Measurements from ENCODE around the gene ATG7. TPM values are rescaled to one million over a fixed set of nuclear protein-coding genes. Genes with fewer than 3 reads are reported as not detected.
"Not testable (repeated sequence)": the region's sequence is repeated elsewhere in the genome, so short reads cannot be mapped to it uniquely, and the experiment has no call there.

The ATG7 gene
- total RNA-seq, 1 donor from 2014 or later: 42.5 TPM

- H3K36me3 Mint-ChIP-seq (ENCODE audit: unreplicated experiment): peaks cover 3% of the 10 kb centered on the region
- H3K27me3 Mint-ChIP-seq (ENCODE audit: unreplicated experiment): no peaks in the 10 kb centered on the region
- DNase-seq (ENCODE audit: extremely low spot score, unreplicated experiment): no peak
- TF ChIP-seq CTCF (IDR thresholded peaks at IDR 0.05): no peak
- peaks cover 44% of the 10 kb centered on the region for H3K4me1 Mint-ChIP-seq (ENCODE audit: unreplicated experiment)
- H3K27ac Mint-ChIP-seq (ENCODE audit: unreplicated experiment): peak overlapping the region; percentile 73
- H3K9me3 Mint-ChIP-seq (ENCODE audit: unreplicated experiment): no peaks in the 10 kb centered on the region
- no peak overlapping the region for H3K4me3 Mint-ChIP-seq (ENCODE audit: unreplicated experiment)
Measured at GRCh38 chr3:11522953-11523571, 250.9 kb downstream of the ATG7 start.

- no peaks in the 10 kb centered on the region for H3K27me3 Mint-ChIP-seq (ENCODE audit: unreplicated experiment)
- peaks cover 40% of the 10 kb centered on the region for H3K4me1 Mint-ChIP-seq (ENCODE audit: unreplicated experiment)
- no peak overlapping the region for H3K4me3 Mint-ChIP-seq (ENCODE audit: unreplicated experiment)
- H3K27ac Mint-ChIP-seq (ENCODE audit: unreplicated experiment): peak overlapping the region; percentile 73
- no peak for DNase-seq (ENCODE audit: extremely low spot score, unreplicated experiment)
- H3K36me3 Mint-ChIP-seq (ENCODE audit: unreplicated experiment): peaks cover 3% of the 10 kb centered on the region
- no peak for TF ChIP-seq CTCF (IDR thresholded peaks at IDR 0.05)
- H3K9me3 Mint-ChIP-seq (ENCODE audit: unreplicated experiment): no peaks in the 10 kb centered on the region
Measured at GRCh38 chr3:11523572-11524101, 251.4 kb downstream of the ATG7 start.

GRCh38 chr3:11526121-11526520 is 253.9 kb downstream of the ATG7 start:
- not testable (repeated sequence) for H3K27me3 Mint-ChIP-seq (ENCODE audit: unreplicated experiment); H3K9me3 Mint-ChIP-seq (ENCODE audit: unreplicated experiment); H3K4me3 Mint-ChIP-seq (ENCODE audit: unreplicated experiment); H3K27ac Mint-ChIP-seq (ENCODE audit: unreplicated experiment); H3K36me3 Mint-ChIP-seq (ENCODE audit: unreplicated experiment); DNase-seq (ENCODE audit: extremely low spot score, unreplicated experiment)
- H3K4me1 Mint-ChIP-seq (ENCODE audit: unreplicated experiment): peaks cover 55% of the 10 kb centered on the region

GRCh38 chr3:11529281-11529680 is 257.1 kb downstream of the ATG7 start:
- no peak for TF ChIP-seq CTCF (IDR thresholded peaks at IDR 0.05)
- Mint-ChIP-seq H3K4me1 (ENCODE audit: unreplicated experiment) (peaks cover 58% of the 10 kb centered on the region), H3K4me3 (ENCODE audit: unreplicated experiment) (no peak overlapping the region), H3K27ac (ENCODE audit: unreplicated experiment) (peak overlapping the region; percentile 87), H3K36me3 (ENCODE audit: unreplicated experiment) (peaks cover 3% of the 10 kb centered on the region), H3K9me3 (ENCODE audit: unreplicated experiment) (no peaks in the 10 kb centered on the region), H3K27me3 (ENCODE audit: unreplicated experiment) (no peaks in the 10 kb centered on the region)
- no peak for DNase-seq (ENCODE audit: extremely low spot score, unreplicated experiment)

- Mint-ChIP-seq H3K27ac (ENCODE audit: unreplicated experiment) (peak overlapping the region; percentile 87), H3K4me3 (ENCODE audit: unreplicated experiment) (no peak overlapping the region), H3K4me1 (ENCODE audit: unreplicated experiment) (peaks cover 64% of the 10 kb centered on the region), H3K36me3 (ENCODE audit: unreplicated experiment) (peaks cover 3% of the 10 kb centered on the region), H3K27me3 (ENCODE audit: unreplicated experiment) (no peaks in the 10 kb centered on the region), H3K9me3 (ENCODE audit: unreplicated experiment) (no peaks in the 10 kb centered on the region)
- TF ChIP-seq CTCF (IDR thresholded peaks at IDR 0.05): peak; percentile 52
- DNase-seq (ENCODE audit: extremely low spot score, unreplicated experiment): peak; percentile 90
Measured at GRCh38 chr3:11530153-11530721, 258.0 kb downstream of the ATG7 start.

Data from osteocyte (in vitro differentiated cells).